Keratinocyte (primary cell): Measurements from ENCODE around the gene MPV17L2. TPM values are rescaled to one million over a fixed set of nuclear protein-coding genes. Genes with fewer than 3 reads are reported as not detected.

Experiments used
- DNase-seq: peaks from one replicate; pipeline ENCODE4 v3.0.0-alpha.2; 2011; ENCODE audit warnings: low read depth, missing footprints, low spot score
- FAIRE-seq: peaks from 2 replicates; lab custom pipeline; 2011; peaks lifted over from hg19 to GRCh38; lab: Jason Lieb, UNC
- H2AFZ ChIP-seq: 2 replicates; pipeline ENCODE4 v1.6.0; 2012; ENCODE audit warnings: low read length, control low read depth, inconsistent platforms; ENCODE audit not compliant: control insufficient read depth
- H3K27ac ChIP-seq: 2 replicates; pipeline ENCODE4 v1.5.1; 2011; ENCODE audit warnings: low read length; ENCODE audit not compliant: control insufficient read depth, insufficient read depth
- H3K27me3 ChIP-seq: 3 replicates; pipeline ENCODE4 v1.6.0; 2011; ENCODE audit warnings: low read length; ENCODE audit not compliant: control insufficient read depth, insufficient read depth; ENCODE audit errors: extremely low read depth
- H3K36me3 ChIP-seq, 2 experiments: 2 replicates in 1 of 2; 3 replicates in 1 of 2; pipeline ENCODE4 v1.5.1; 2011; ENCODE audit warnings: low read length in 2 of 2, mild to moderate bottlenecking in 1 of 2; ENCODE audit not compliant: control insufficient read depth in 2 of 2, insufficient read depth in 2 of 2; ENCODE audit errors: extremely low read depth in 1 of 2
- H3K4me1 ChIP-seq: 3 replicates; pipeline ENCODE4 v1.5.1; 2011; ENCODE audit warnings: low read length; ENCODE audit not compliant: control insufficient read depth, insufficient read depth; ENCODE audit errors: extremely low read depth
- H3K4me2 ChIP-seq: 3 replicates; pipeline ENCODE4 v1.6.0; 2011; ENCODE audit warnings: low read depth, low read length; ENCODE audit not compliant: control insufficient read depth, insufficient read depth; ENCODE audit errors: extremely low read depth
- H3K4me3 ChIP-seq, 3 experiments: fragments of 200-600 bp in 1 of 3; sonication (generic) in 1 of 3; 2 replicates in 2 of 3; 3 replicates in 1 of 3; pipeline ENCODE4 v1.5.1; 2011 to 2016; ENCODE audit warnings: low read length in 3 of 3, mild to moderate bottlenecking in 3 of 3, control low read depth in 2 of 3, inconsistent platforms in 1 of 3, low read depth in 1 of 3, mixed read lengths in 1 of 3, mixed run types in 1 of 3, moderate library complexity in 1 of 3; ENCODE audit not compliant: control insufficient read depth in 2 of 3, insufficient read depth in 2 of 3; ENCODE audit errors: extremely low read depth in 1 of 3
- H3K79me2 ChIP-seq: 2 replicates; pipeline ENCODE4 v1.6.0; 2012; ENCODE audit warnings: low read length; ENCODE audit not compliant: control insufficient read depth, insufficient read depth
- H3K9ac ChIP-seq: 3 replicates; pipeline ENCODE4 v1.6.0; 2011; ENCODE audit warnings: low read length; ENCODE audit not compliant: control insufficient read depth, insufficient read depth; ENCODE audit errors: extremely low read depth
- H3K9me1 ChIP-seq: 3 replicates; pipeline ENCODE4 v1.6.0; 2011; ENCODE audit warnings: low read length; ENCODE audit not compliant: control insufficient read depth, insufficient read depth; ENCODE audit errors: extremely low read depth
- H3K9me3 ChIP-seq: 2 replicates; pipeline ENCODE4 v1.5.1; 2012; ENCODE audit warnings: low read depth, low read length; ENCODE audit not compliant: control insufficient read depth
- H4K20me1 ChIP-seq: 3 replicates; pipeline ENCODE4 v1.6.0; 2011; ENCODE audit warnings: low read length; ENCODE audit not compliant: control insufficient read depth, insufficient read depth; ENCODE audit errors: extremely low read depth
- CTCF ChIP-seq, 3 experiments: IDR thresholded peaks in 1 of 3; conservative IDR thresholded peaks in 1 of 3; optimal IDR thresholded peaks in 1 of 3; 2 replicates in 2 of 3; 3 replicates in 1 of 3; pipeline versions ENCODE3 to v1.5.1; 2011; ENCODE audit warnings: low read length in 3 of 3, mild to moderate bottlenecking in 3 of 3, moderate library complexity in 2 of 3, control low read depth in 1 of 3, inconsistent platforms in 1 of 3; ENCODE audit not compliant: insufficient read depth in 2 of 3; ENCODE audit errors: extremely low read depth in 1 of 3
- EZH2 ChIP-seq: IDR thresholded peaks from one replicate; pipeline ENCODE4 v1.6.1; 2012; ENCODE audit warnings: inconsistent platforms, mild to moderate bottlenecking, low read length, moderate library complexity
- dilution Hi-C: fragments of 300-500 bp; cut with MboI; formaldehyde crosslinking; loops from one replicate; pipeline ENCODE4 v1.7.0; 2020; ENCODE audit warnings: low sequenced_read_pairs; ENCODE audit not compliant: extremely low pct_ligation_motif_present
- polyA plus RNA-seq, 5 experiments: library from polyadenylated mRNA; depleted of rRNA in 3 of 5; stranded (reverse) in 3 of 5; stranded (forward) in 1 of 5; unstranded in 1 of 5; fragments of >200 nt; gene quantifications; 1 replicate in 1 of 5; 2 replicates in 3 of 5; 3 replicates in 1 of 5; pipeline versions ENCODE4 v1.2.1 to v1.2.3, GENCODE V29; 2011 to 2012; ENCODE audit warnings: missing spikeins in 2 of 5, low read depth in 1 of 5, low replicate concordance in 1 of 5

The MPV17L2 gene
- polyA plus RNA-seq, 1 donor (not counting 4 experiments of a cell fraction or from before 2014, with no cell fraction given) = 26.3 TPM

GRCh38 chr19:18172331-18173053 lies 20.5 kb upstream of the MPV17L2 start:
- H3K9me1 ChIP-seq = no peaks in the 10 kb centered on the region
- dilution Hi-C loops = no loop called here
- H3K4me1 ChIP-seq = peaks cover 9% of the 10 kb centered on the region
- no peak overlapping the region for H3K9ac ChIP-seq
- peaks cover 4% of the 10 kb centered on the region for H4K20me1 ChIP-seq
- no peak for FAIRE-seq
- H3K9me3 ChIP-seq = no peaks in the 10 kb centered on the region
- H3K4me3 ChIP-seq = no peak overlapping the region
- H3K36me3 ChIP-seq = peaks cover 16 to 18% of the 10 kb centered on the region in 2 experiments
- H2AFZ ChIP-seq = no peak overlapping the region
- TF ChIP-seq EZH2 (no peak), CTCF (optimal IDR thresholded peaks at IDR 0.05 in 1 of 3, IDR thresholded peaks at IDR 0.05 in 1 of 3, conservative IDR thresholded peaks at IDR 0.05 in 1 of 3; ENCODE audit: extremely low read depth in 1 of 3, insufficient read depth in 2 of 3, low read length in 3 of 3) (no peak)
- no peak for DNase-seq
- H3K4me2 ChIP-seq = no peak overlapping the region
- no peak overlapping the region for H3K27ac ChIP-seq
- no peaks in the 10 kb centered on the region for H3K27me3 ChIP-seq
- no peaks in the 10 kb centered on the region for H3K79me2 ChIP-seq

- Histone ChIP-seq H3K9ac (no peak overlapping the region), H3K9me3 (no peaks in the 10 kb centered on the region), H4K20me1 (peaks cover 4% of the 10 kb centered on the region), H3K27ac (no peak overlapping the region), H3K4me3 (no peak overlapping the region), H3K36me3 (peaks cover 12 to 13% of the 10 kb centered on the region in 2 experiments), H3K4me1 (peaks cover 9% of the 10 kb centered on the region), H3K27me3 (no peaks in the 10 kb centered on the region), H2AFZ (peak overlapping the region; percentile 90), H3K9me1 (no peaks in the 10 kb centered on the region), H3K79me2 (no peaks in the 10 kb centered on the region), H3K4me2 (peak overlapping the region; percentile 98)
- no peak for DNase-seq
- TF ChIP-seq CTCF (optimal IDR thresholded peaks at IDR 0.05 in 1 of 3, IDR thresholded peaks at IDR 0.05 in 1 of 3, conservative IDR thresholded peaks at IDR 0.05 in 1 of 3; ENCODE audit: extremely low read depth in 1 of 3, insufficient read depth in 2 of 3, low read length in 3 of 3) (no peak), EZH2 (no peak)
- no peak for FAIRE-seq
- dilution Hi-C loops = no loop called here
These were observed 19.9 kb upstream of the MPV17L2 start for GRCh38 chr19:18173054-18173571.
